OCI-LY7 (cell line): ENCODE data around the gene ITLN2. TPM values are rescaled to one million over a fixed set of nuclear protein-coding genes. Genes with fewer than 3 reads are reported as not detected.
"Not testable (repeated sequence)": the region's sequence is repeated elsewhere in the genome, so short reads cannot be mapped to it uniquely, and the experiment has no call there.

ENCODE experiments used
- BruUV-seq: library from RNA; stranded (reverse); fragments of 400-500 nt; replicated peaks from 2 replicates; lab custom pipeline; 2021; lab: Mats Ljungman, UMichigan
- CTCF ChIA-PET: fragments of 300-600 bp; sonication (Branson Sonifier 250); formaldehyde crosslinking; loops from one replicate; lab custom pipeline; 2022; ENCODE audit warnings: antibody characterized with exemption; ENCODE audit not compliant: unreplicated experiment; lab: Charles Lee
- POLR2A ChIA-PET: fragments of 300-600 bp; sonication (Branson Sonifier 250); formaldehyde crosslinking; loops from one replicate; lab custom pipeline; 2022; ENCODE audit warnings: antibody characterized with exemption; lab: Charles Lee
- DNase-seq: peaks from one replicate; pipeline ENCODE4 v3.0.0-alpha.2; 2015; ENCODE audit warnings: low spot score
- H2AFZ ChIP-seq: fragments of 200-600 bp; sonication (generic), shearing (Covaris generic); 2 replicates; pipeline ENCODE4 v1.6.1; 2014; ENCODE audit warnings: mild to moderate bottlenecking, antibody characterized with exemption, low read length, moderate library complexity
- H3K27ac ChIP-seq: fragments of 200-600 bp; sonication (generic); 2 replicates; pipeline ENCODE4 v1.5.1; 2014; ENCODE audit warnings: mixed run types, low read depth, mild to moderate bottlenecking, moderate library complexity, low read length, inconsistent platforms; ENCODE audit not compliant: poor library complexity, severe bottlenecking
- H3K36me3 ChIP-seq: fragments of 200-600 bp; sonication (generic); 2 replicates; pipeline ENCODE4 v1.6.1; 2014; ENCODE audit warnings: mild to moderate bottlenecking, antibody characterized with exemption, low read length, moderate library complexity, mixed read lengths; ENCODE audit not compliant: insufficient read depth
- H3K4me1 ChIP-seq: fragments of 200-600 bp; sonication (generic); 2 replicates; pipeline ENCODE4 v1.5.1; 2014; ENCODE audit warnings: mild to moderate bottlenecking, low read length; ENCODE audit not compliant: insufficient read depth, poor library complexity, severe bottlenecking
- H3K4me2 ChIP-seq: fragments of 200-600 bp; sonication (generic); 2 replicates; pipeline ENCODE4 v1.6.1; 2014; ENCODE audit warnings: mild to moderate bottlenecking, low read length
- H3K4me3 ChIP-seq: fragments of 200-600 bp; sonication (generic); 2 replicates; pipeline ENCODE4 v1.5.1; 2014; ENCODE audit warnings: mild to moderate bottlenecking, low read depth, low read length; ENCODE audit not compliant: poor library complexity, severe bottlenecking
- H3K79me2 ChIP-seq: fragments of 200-600 bp; sonication (generic); 2 replicates; pipeline ENCODE4 v1.6.1; 2016; ENCODE audit warnings: low read depth, mild to moderate bottlenecking, low read length, moderate library complexity, mixed read lengths; ENCODE audit not compliant: insufficient read depth
- H3K9me2 ChIP-seq: fragments of 200-600 bp; sonication (generic); 2 replicates; pipeline ENCODE4 v1.6.1; 2016; ENCODE audit warnings: mild to moderate bottlenecking, low read length, mixed read lengths; ENCODE audit not compliant: insufficient read depth
- H3K9me3 ChIP-seq: fragments of 200-600 bp; sonication (generic); 2 replicates; pipeline ENCODE4 v1.6.1; 2014; ENCODE audit warnings: mild to moderate bottlenecking, mixed run types, low read length, mixed read lengths
- H4K20me1 ChIP-seq: fragments of 200-600 bp; sonication (generic); 2 replicates; pipeline ENCODE4 v1.6.1; 2014; ENCODE audit warnings: mild to moderate bottlenecking, antibody characterized with exemption, low read length, moderate library complexity, mixed read lengths; ENCODE audit not compliant: insufficient read depth
- CTCF ChIP-seq: fragments of 200-600 bp; sonication (generic); conservative IDR thresholded peaks from 2 replicates; pipeline ENCODE4 v1.5.1; 2014; ENCODE audit warnings: mild to moderate bottlenecking, antibody characterized with exemption, low read length, moderate library complexity, mixed read lengths
- EZH2phosphoT487 ChIP-seq: fragments of 200-600 bp; sonication (generic); IDR thresholded peaks from 2 replicates; pipeline ENCODE4 v1.6.1; 2018; ENCODE audit warnings: low read depth, borderline replicate concordance, mild to moderate bottlenecking, mixed run types, antibody characterized with exemption, low read length, moderate library complexity, mixed read lengths
- intact Hi-C: fragments of 100-400 bp; cut with micrococcal nuclease; formaldehyde crosslinking; loops from one replicate; pipeline ENCODE4 v1.10.0; 2022; ENCODE audit not compliant: unreplicated experiment
- total RNA-seq, 2 experiments: library from RNA; depleted of rRNA in 1 of 2; stranded (reverse); fragments of >200 nt in 1 of 2; shearing (Covaris generic) in 1 of 2; gene quantifications; 2 replicates each; pipeline ENCODE4 v1.2.3, GENCODE V29; 2014 to 2022

ITLN2 gene
- total RNA-seq, 2 experiments from 2014 or later: not detected

- no peaks in the 10 kb centered on the region for H4K20me1 ChIP-seq
- ChIA-PET CTCF (no interaction called here), POLR2A (no interaction called here)
- no peaks in the 10 kb centered on the region for H3K36me3 ChIP-seq
- no peak for DNase-seq
- no peak overlapping the region for H3K4me3 ChIP-seq
- H3K27ac ChIP-seq: no peak overlapping the region
- no TSS peak for BruUV-seq
- H3K79me2 ChIP-seq: no peaks in the 10 kb centered on the region
- H2AFZ ChIP-seq: no peak overlapping the region
- TF ChIP-seq CTCF (no peak), EZH2phosphoT487 (no peak)
- intact Hi-C loops: loop anchor here (2.0 to 10.0 kb wide), 3 partner anchors 173 to 335 kb away; no protein-coding TSS in a partner anchor
- no peaks in the 10 kb centered on the region for H3K9me2 ChIP-seq
- no peak overlapping the region for H3K4me2 ChIP-seq
- H3K9me3 ChIP-seq: no peaks in the 10 kb centered on the region
- H3K4me1 ChIP-seq: no peaks in the 10 kb centered on the region
Measured at GRCh38 chr1:160949881-160950280, 4.7 kb downstream of the ITLN2 start.

GRCh38 chr1:160949216-160949880 lies 5.3 kb downstream of the ITLN2 start:
- H3K4me1 ChIP-seq, CTCF ChIA-PET, POLR2A ChIA-PET, DNase-seq, H2AFZ ChIP-seq, H3K79me2 ChIP-seq, intact Hi-C loops, H3K9me2 ChIP-seq, H3K27ac ChIP-seq, BruUV-seq, H3K4me3 ChIP-seq, H3K36me3 ChIP-seq, H4K20me1 ChIP-seq, H3K9me3 ChIP-seq, H3K4me2 ChIP-seq: not testable (repeated sequence)

GRCh38 chr1:160947174-160947759 lies 7.3 kb downstream of the ITLN2 start:
- intact Hi-C loops, POLR2A ChIA-PET, BruUV-seq: not testable (repeated sequence)

GRCh38 chr1:160945881-160946280 lies 8.7 kb downstream of the ITLN2 start:
- CTCF ChIA-PET: not testable (repeated sequence)

More at GRCh38 chr1:160947174-160947759, 7.3 kb downstream of the ITLN2 start:
- H3K27ac ChIP-seq, CTCF ChIA-PET, H4K20me1 ChIP-seq, H3K4me3 ChIP-seq, H2AFZ ChIP-seq, H3K9me2 ChIP-seq, H3K79me2 ChIP-seq, H3K4me1 ChIP-seq, H3K36me3 ChIP-seq, H3K4me2 ChIP-seq, H3K9me3 ChIP-seq, DNase-seq: not testable (repeated sequence)

More at GRCh38 chr1:160945881-160946280, 8.7 kb downstream of the ITLN2 start:
- H3K9me3 ChIP-seq, H2AFZ ChIP-seq, H3K4me2 ChIP-seq, H3K4me1 ChIP-seq, BruUV-seq, intact Hi-C loops, H3K4me3 ChIP-seq, H4K20me1 ChIP-seq, H3K79me2 ChIP-seq, H3K36me3 ChIP-seq, H3K27ac ChIP-seq, H3K9me2 ChIP-seq, DNase-seq: not testable (repeated sequence)
- POLR2A ChIA-PET: interaction anchor here (0.6 kb wide), 2 partner anchors 52 to 140 kb away, joined by 3 to 4 read pairs; no protein-coding TSS in a partner anchor
